ENCODE data around the gene NFYA. TPM values are rescaled to one million over a fixed set of nuclear protein-coding genes. Genes with fewer than 3 reads are reported as not detected.

Gene NFYA
- polyA plus RNA-seq, 2 of the 4 experiments (the other 2 are of a cell fraction) = 11.2 to 17.0 TPM

GRCh38 chr6:41132254-41132653 lies 59.5 kb downstream of the NFYA start:
- Histone ChIP-seq H3K27ac (no peak overlapping the region), H3K4me2 (no peak overlapping the region), H3K9me3 (no peaks in the 10 kb centered on the region), H3K4me3 (no peak overlapping the region), H3K4me1 (no peaks in the 10 kb centered on the region)
- POLR2A ChIA-PET = no interaction called here
- DNase-seq (ENCODE audit: low read depth in 1 of 2, low spot score in 1 of 2) (no peak), ATAC-seq (no peak), FAIRE-seq (no peak)
- CTCF ChIA-PET = no interaction called here
- 50% methylated on average over 2 of the region's 2 CpGs for WGBS (ENCODE audit: missing lambda C conversion rate)
- TF ChIP-seq POLR2A (IDR thresholded peaks at IDR 0.05; ENCODE audit: low read length) = no peak
- TF ChIP-seq HEYL (CRISPR knock-in tag; IDR thresholded peaks at IDR 0.05) = no peak
- TF ChIP-seq RNF2 (IDR thresholded peaks at IDR 0.05; ENCODE audit: borderline replicate concordance, low read depth) = no peak
- TF ChIP-seq CBX2 (IDR thresholded peaks at IDR 0.05; ENCODE audit: borderline replicate concordance, low read depth) = no peak
- no peak for TF ChIP-seq FOSB (CRISPR knock-in tag; IDR thresholded peaks at IDR 0.05)
- TF ChIP-seq BCL3 (IDR thresholded peaks at IDR 0.05) = no peak
- TF ChIP-seq, protein P1, sequence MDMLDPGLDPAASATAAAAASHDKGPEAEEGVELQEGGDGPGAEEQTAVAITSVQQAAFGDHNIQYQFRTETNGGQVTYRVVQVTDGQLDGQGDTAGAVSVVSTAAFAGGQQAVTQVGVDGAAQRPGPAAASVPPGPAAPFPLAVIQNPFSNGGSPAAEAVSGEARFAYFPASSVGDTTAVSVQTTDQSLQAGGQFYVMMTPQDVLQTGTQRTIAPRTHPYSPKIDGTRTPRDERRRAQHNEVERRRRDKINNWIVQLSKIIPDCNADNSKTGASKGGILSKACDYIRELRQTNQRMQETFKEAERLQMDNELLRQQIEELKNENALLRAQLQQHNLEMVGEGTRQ (IDR thresholded peaks at IDR 0.05) = no peak
- TF ChIP-seq MAZ (IDR thresholded peaks at IDR 0.05; ENCODE audit: borderline replicate concordance, low read depth, low read length) = no peak
- TF ChIP-seq CHD2 (IDR thresholded peaks at IDR 0.05; ENCODE audit: low read length, partially characterized antibody) = no peak
- TF ChIP-seq HES2 (IDR thresholded peaks at IDR 0.05) = no peak
- no peak for TF ChIP-seq EHF (CRISPR knock-in tag; IDR thresholded peaks at IDR 0.05)
- TF ChIP-seq, protein P2, sequence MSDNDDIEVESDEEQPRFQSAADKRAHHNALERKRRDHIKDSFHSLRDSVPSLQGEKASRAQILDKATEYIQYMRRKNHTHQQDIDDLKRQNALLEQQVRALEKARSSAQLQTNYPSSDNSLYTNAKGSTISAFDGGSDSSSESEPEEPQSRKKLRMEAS (IDR thresholded peaks at IDR 0.05) = no peak
- no peak for TF ChIP-seq NR3C1 (IDR thresholded peaks at IDR 0.05)

DNA sequence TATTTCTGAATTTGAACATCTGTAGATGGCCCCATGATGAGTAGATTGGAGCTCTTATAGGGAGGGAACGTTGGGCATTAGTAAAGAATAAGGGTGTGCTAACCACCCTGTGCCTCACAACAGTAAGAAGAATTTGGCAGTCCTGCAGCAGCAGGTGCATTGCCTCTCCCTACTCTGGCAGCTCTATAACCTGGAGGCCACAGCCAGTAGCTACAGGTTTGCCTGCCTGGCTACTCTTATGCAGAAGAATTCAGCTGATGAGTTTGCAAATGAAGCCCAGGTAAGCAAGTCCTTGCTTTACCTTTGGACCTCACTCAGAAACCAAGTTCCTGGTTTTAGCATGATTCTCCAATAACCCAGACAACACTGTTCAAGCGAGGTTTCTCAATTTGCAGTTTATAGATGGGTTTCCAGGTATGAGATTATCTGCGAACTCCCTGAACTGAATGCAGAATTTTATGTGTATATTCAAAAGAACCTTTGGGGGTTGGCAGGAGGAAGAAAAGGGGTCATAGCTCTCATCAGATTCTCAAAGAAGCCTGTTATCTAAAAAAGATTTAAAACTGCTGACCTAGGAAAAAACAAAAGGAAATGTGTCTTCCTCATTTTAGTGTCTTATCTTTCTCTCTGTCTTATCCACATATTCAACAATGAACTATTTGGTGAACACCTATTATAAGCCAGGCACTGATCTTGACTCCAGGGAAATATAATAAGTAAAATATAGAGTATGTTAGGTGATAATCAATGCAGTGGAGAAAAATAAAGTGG lies 62.5 kb downstream of the NFYA start:
- H3K4me1 ChIP-seq = no peaks in the 10 kb centered on the region
- WGBS (ENCODE audit: missing lambda C conversion rate) = 48% methylated on average over 3 of the region's 3 CpGs
- H3K4me2 ChIP-seq = no peak overlapping the region
- FAIRE-seq (no peak), ATAC-seq (no peak), DNase-seq (ENCODE audit: low read depth in 1 of 2, low spot score in 1 of 2) (no peak)
- ChIA-PET CTCF (interaction anchor here (1.4 kb wide), 1 partner anchor 47 kb away, joined by 5 read pairs; no protein-coding TSS in a partner anchor), POLR2A (no interaction called here)
- H3K9me3 ChIP-seq = no peaks in the 10 kb centered on the region
- TF ChIP-seq FOXS1 (CRISPR knock-in tag; IDR thresholded peaks at IDR 0.05) = no peak
- TF ChIP-seq, protein P3, sequence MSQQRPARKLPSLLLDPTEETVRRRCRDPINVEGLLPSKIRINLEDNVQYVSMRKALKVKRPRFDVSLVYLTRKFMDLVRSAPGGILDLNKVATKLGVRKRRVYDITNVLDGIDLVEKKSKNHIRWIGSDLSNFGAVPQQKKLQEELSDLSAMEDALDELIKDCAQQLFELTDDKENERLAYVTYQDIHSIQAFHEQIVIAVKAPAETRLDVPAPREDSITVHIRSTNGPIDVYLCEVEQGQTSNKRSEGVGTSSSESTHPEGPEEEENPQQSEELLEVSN (IDR thresholded peaks at IDR 0.05; ENCODE audit: borderline replicate concordance, low read depth) = no peak
- no peak for TF ChIP-seq JUN (IDR thresholded peaks at IDR 0.05)
- peak; percentile 85 for TF ChIP-seq MAFK (IDR thresholded peaks at IDR 0.05; ENCODE audit: partially characterized antibody)
- TF ChIP-seq, protein P4, sequence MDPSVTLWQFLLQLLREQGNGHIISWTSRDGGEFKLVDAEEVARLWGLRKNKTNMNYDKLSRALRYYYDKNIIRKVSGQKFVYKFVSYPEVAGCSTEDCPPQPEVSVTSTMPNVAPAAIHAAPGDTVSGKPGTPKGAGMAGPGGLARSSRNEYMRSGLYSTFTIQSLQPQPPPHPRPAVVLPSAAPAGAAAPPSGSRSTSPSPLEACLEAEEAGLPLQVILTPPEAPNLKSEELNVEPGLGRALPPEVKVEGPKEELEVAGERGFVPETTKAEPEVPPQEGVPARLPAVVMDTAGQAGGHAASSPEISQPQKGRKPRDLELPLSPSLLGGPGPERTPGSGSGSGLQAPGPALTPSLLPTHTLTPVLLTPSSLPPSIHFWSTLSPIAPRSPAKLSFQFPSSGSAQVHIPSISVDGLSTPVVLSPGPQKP (IDR thresholded peaks at IDR 0.05; ENCODE audit: low read depth, low read length) = no peak
- TF ChIP-seq, protein P5, sequence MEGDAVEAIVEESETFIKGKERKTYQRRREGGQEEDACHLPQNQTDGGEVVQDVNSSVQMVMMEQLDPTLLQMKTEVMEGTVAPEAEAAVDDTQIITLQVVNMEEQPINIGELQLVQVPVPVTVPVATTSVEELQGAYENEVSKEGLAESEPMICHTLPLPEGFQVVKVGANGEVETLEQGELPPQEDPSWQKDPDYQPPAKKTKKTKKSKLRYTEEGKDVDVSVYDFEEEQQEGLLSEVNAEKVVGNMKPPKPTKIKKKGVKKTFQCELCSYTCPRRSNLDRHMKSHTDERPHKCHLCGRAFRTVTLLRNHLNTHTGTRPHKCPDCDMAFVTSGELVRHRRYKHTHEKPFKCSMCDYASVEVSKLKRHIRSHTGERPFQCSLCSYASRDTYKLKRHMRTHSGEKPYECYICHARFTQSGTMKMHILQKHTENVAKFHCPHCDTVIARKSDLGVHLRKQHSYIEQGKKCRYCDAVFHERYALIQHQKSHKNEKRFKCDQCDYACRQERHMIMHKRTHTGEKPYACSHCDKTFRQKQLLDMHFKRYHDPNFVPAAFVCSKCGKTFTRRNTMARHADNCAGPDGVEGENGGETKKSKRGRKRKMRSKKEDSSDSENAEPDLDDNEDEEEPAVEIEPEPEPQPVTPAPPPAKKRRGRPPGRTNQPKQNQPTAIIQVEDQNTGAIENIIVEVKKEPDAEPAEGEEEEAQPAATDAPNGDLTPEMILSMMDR (IDR thresholded peaks at IDR 0.05) = no peak
- no peak overlapping the region for H3K4me3 ChIP-seq
- no peak overlapping the region for H3K27ac ChIP-seq

Data from A549 (cell line).